ENCODE results near the gene ARNT2. TPM values are rescaled to one million over a fixed set of nuclear protein-coding genes. Genes with fewer than 3 reads are reported as not detected.

ARNT2 gene
- total and polyA plus RNA-seq, 8 donors: 0.58 to 27.4 (median 1.6) TPM

DNA sequence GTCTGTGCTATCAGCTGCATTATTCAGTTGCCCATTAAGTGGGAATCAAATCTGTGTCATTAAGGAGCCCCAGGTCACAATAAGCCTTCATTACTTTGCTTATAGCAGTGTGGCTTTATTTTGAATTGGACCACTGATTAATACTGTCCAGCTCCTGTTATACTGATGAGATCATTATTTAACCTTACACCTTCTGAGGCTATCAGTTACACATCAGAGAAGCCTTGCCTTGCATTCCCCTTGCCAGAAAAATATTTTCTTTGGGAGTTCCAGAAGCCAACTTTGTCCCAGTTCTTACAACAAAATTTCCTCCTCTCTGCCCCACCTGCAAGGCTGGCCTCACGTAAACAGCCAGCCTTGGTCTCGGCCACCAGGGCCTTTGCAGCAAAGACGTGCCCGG is 29.7 kb upstream of the ARNT2 start:
- no peaks in the 10 kb centered on the region for H3K36me3 ChIP-seq
- H3K27me3 ChIP-seq: no peaks in the 10 kb centered on the region
- TF ChIP-seq EP300 (IDR thresholded peaks at IDR 0.05) (no peak), CTCF (IDR thresholded peaks at IDR 0.05) (no peak), POLR2AphosphoS5 (IDR thresholded peaks at IDR 0.05) (no peak), POLR2A (IDR thresholded peaks at IDR 0.05) (no peak)
- peaks cover 0 to 16% (median 2%) of the 10 kb centered on the region in 4 donors for H3K9me3 ChIP-seq
- DNase-seq: no peak
- H3K27ac ChIP-seq: no peak overlapping the region
- no peaks in the 10 kb centered on the region for H3K4me1 ChIP-seq
- WGBS, 5 donors: 52 to 63% (median 61%) methylated on average over 4 of the region's 4 CpGs
- intact Hi-C loops (cut with DNase I; ENCODE audit: low total_unique reads): no loop called here
- H3K4me3 ChIP-seq: no peak overlapping the region

DNA sequence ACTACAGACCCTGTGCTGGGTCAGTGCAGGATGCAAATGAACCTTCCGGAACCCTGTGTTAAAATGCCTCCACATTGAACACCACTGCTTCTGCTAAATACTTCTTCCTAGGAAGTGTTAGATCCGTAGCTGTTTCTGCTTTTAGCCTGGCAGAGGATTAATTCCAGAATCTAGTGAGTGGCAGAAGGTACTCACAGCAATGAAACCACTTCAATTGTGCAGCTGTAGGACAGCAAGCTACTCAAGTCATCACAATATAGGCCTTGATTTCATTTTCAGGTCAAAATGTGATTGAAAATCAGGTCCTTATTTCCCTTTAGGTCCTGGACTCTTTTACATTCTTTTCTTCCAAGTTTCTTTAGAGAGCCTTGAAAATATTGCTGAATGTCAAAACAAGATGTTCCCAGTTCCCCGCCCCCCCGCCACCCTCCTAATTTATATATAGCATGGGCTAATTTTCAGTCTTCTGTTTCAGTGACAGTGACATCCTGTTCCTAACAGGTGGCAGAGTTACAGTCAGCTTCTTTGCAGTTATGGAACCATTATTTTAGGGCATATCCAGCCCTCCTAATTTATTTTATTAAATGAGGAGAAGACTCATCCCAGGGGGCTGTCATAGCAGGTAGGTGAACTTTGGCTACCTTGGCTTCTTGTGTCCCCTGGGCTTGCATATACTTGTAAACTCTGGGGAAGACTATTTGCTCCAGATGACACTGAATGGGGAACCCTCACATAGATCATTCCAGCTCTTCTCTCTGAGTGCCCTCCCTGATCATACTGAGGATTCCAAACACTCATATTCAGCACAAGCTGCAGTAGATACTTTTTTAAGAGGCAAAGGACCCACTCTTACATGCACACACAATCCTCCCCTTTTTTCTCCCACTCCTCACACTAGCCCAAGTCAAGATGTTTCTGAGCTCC is 28.0 kb upstream of the ARNT2 start:
- no peak overlapping the region for H3K27ac ChIP-seq
- TF ChIP-seq EP300 (IDR thresholded peaks at IDR 0.05): no peak
- TF ChIP-seq CTCF (IDR thresholded peaks at IDR 0.05): no peak
- no peak for TF ChIP-seq POLR2A (IDR thresholded peaks at IDR 0.05)
- no peak for TF ChIP-seq POLR2AphosphoS5 (IDR thresholded peaks at IDR 0.05)

GRCh38 chr15:80379693-80380092 is 24.5 kb upstream of the ARNT2 start:
- TF ChIP-seq POLR2AphosphoS5 (IDR thresholded peaks at IDR 0.05) (no peak), EP300 (IDR thresholded peaks at IDR 0.05) (no peak), POLR2A (IDR thresholded peaks at IDR 0.05) (no peak), CTCF (IDR thresholded peaks at IDR 0.05) (no peak)
- Histone ChIP-seq H3K9me3 (no peaks in the 10 kb centered on the region), H3K4me1 (no peaks in the 10 kb centered on the region), H3K27me3 (no peaks in the 10 kb centered on the region), H3K4me3 (no peak overlapping the region), H3K27ac (no peak overlapping the region), H3K36me3 (no peaks in the 10 kb centered on the region)
- DNase-seq: no peak
- intact Hi-C loops (cut with DNase I; ENCODE audit: low total_unique reads): no loop called here
- 82 to 93% (median 88%) methylated on average over 4 of the region's 4 CpGs for WGBS, 5 donors

More for the DNA sequence above, 28.0 kb upstream of the ARNT2 start:
- no peaks in the 10 kb centered on the region for H3K36me3 ChIP-seq
- H3K4me3 ChIP-seq: no peak overlapping the region
- WGBS, 5 donors: 79 to 92% (median 85%) methylated on average over 4 of the region's 4 CpGs
- no peak for DNase-seq
- H3K4me1 ChIP-seq: no peaks in the 10 kb centered on the region
- no peaks in the 10 kb centered on the region for H3K27me3 ChIP-seq
- H3K9me3 ChIP-seq: no peaks in the 10 kb centered on the region
- intact Hi-C loops (cut with DNase I; ENCODE audit: low total_unique reads): no loop called here

DNA sequence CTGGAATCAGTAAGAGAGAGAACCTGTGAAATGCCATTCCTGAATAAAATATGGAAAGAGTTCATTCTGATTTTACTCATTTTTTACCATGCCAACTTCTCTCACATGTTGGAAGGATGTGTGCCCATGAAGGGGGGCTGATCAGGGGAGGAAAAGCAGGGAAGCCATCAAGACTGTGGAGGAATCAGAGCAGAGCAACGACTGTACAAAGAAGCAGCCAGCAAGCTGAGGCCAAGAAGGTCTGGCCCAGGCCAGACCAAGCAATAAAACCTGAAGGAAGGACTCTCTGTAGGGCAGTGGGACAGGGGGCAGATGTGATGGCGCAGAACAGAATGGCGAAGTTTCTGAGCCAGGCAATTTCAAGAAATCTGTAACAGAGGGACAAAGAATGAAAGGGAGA is 24.0 kb upstream of the ARNT2 start:
- no peaks in the 10 kb centered on the region for H3K36me3 ChIP-seq
- H3K9me3 ChIP-seq: no peaks in the 10 kb centered on the region
- H3K4me1 ChIP-seq: no peaks in the 10 kb centered on the region
- no peak overlapping the region for H3K4me3 ChIP-seq
- WGBS, 5 donors: 76 to 85% (median 81%) methylated on average over 3 of the region's 3 CpGs
- DNase-seq: no peak
- H3K27me3 ChIP-seq: no peaks in the 10 kb centered on the region
- no peak overlapping the region for H3K27ac ChIP-seq
- intact Hi-C loops (cut with DNase I; ENCODE audit: low total_unique reads): no loop called here
- no peak for TF ChIP-seq EP300 (IDR thresholded peaks at IDR 0.05)
- no peak for TF ChIP-seq POLR2A (IDR thresholded peaks at IDR 0.05)
- no peak for TF ChIP-seq POLR2AphosphoS5 (IDR thresholded peaks at IDR 0.05)
- no peak for TF ChIP-seq CTCF (IDR thresholded peaks at IDR 0.05)
